Measurements from ENCODE around the gene OTUD5.

Gene OTUD5

DNA sequence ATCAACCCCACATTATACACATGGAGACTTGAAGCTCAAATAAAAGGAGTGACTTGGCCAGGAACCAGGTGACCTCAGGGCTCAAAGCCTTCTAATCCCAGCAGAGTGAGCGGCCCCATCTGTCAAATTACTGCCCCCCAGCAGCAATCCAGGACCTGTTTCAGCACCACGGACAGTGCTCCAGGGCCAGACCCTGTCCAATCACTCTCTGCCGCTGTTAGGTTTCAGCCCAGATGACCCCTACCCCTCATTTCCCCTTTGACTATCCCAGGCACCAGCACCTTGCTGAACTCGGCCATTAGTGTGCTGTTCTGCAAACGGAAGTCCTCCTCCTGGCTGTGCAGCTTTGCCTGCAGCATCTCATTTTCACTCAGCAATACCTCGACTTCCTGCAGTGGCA, 39.6 kb upstream of the OTUD5 start:
- Histone ChIP-seq H3K9me3 (ENCODE audit: control insufficient read depth, low read length) (no peaks in the 10 kb centered on the region), H3K4me3 (ENCODE audit: low read depth, low read length) (no peak overlapping the region), H3K79me2 (peaks cover 2% of the 10 kb centered on the region), H3K4me1 (no peaks in the 10 kb centered on the region), H3K4me2 (ENCODE audit: low read length) (no peak overlapping the region), H3K9ac (no peak overlapping the region), H3K27ac (no peak overlapping the region), H3K27me3 (ENCODE audit: control insufficient read depth, insufficient read depth, low read length) (no peaks in the 10 kb centered on the region), H2AFZ (no peak overlapping the region), H3K36me3 (ENCODE audit: control insufficient read depth, insufficient read depth, low read length) (no peaks in the 10 kb centered on the region)
- TF ChIP-seq, protein P1, sequence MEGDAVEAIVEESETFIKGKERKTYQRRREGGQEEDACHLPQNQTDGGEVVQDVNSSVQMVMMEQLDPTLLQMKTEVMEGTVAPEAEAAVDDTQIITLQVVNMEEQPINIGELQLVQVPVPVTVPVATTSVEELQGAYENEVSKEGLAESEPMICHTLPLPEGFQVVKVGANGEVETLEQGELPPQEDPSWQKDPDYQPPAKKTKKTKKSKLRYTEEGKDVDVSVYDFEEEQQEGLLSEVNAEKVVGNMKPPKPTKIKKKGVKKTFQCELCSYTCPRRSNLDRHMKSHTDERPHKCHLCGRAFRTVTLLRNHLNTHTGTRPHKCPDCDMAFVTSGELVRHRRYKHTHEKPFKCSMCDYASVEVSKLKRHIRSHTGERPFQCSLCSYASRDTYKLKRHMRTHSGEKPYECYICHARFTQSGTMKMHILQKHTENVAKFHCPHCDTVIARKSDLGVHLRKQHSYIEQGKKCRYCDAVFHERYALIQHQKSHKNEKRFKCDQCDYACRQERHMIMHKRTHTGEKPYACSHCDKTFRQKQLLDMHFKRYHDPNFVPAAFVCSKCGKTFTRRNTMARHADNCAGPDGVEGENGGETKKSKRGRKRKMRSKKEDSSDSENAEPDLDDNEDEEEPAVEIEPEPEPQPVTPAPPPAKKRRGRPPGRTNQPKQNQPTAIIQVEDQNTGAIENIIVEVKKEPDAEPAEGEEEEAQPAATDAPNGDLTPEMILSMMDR (IDR thresholded peaks at IDR 0.05), result no peak

DNA sequence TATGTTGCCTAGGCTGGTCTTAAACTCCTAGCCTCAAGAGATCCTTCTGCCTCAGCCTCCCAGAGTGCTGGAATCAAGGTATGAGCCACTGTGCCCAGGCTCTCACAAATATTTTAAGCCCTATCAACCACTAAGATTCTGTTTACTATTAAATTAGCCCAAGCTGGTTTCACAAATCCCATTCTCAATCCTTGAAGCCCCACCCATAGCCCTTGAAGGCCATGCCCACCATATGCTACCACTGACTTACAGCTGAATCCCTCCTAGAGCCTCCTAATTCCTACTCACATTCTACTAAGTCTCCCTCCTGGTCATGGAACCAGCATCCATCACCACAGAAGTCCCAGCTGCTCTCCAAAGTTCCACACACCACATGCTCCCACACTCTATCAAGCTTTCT, 34.9 kb upstream of the OTUD5 start:
- no peak overlapping the region for H2AFZ ChIP-seq
- H3K79me2 ChIP-seq, result no peaks in the 10 kb centered on the region
- no peaks in the 10 kb centered on the region for H3K27me3 ChIP-seq (ENCODE audit: control insufficient read depth, insufficient read depth, low read length)
- H3K36me3 ChIP-seq (ENCODE audit: control insufficient read depth, insufficient read depth, low read length), result no peaks in the 10 kb centered on the region
- no peaks in the 10 kb centered on the region for H3K9me3 ChIP-seq (ENCODE audit: control insufficient read depth, low read length)
- TF ChIP-seq, protein P1 (IDR thresholded peaks at IDR 0.05), result no peak
- H3K4me3 ChIP-seq (ENCODE audit: low read depth, low read length), result no peak overlapping the region
- H3K27ac ChIP-seq, result no peak overlapping the region
- no peak overlapping the region for H3K4me2 ChIP-seq (ENCODE audit: low read length)
- H3K9ac ChIP-seq, result no peak overlapping the region
- H3K4me1 ChIP-seq, result no peaks in the 10 kb centered on the region

DNA sequence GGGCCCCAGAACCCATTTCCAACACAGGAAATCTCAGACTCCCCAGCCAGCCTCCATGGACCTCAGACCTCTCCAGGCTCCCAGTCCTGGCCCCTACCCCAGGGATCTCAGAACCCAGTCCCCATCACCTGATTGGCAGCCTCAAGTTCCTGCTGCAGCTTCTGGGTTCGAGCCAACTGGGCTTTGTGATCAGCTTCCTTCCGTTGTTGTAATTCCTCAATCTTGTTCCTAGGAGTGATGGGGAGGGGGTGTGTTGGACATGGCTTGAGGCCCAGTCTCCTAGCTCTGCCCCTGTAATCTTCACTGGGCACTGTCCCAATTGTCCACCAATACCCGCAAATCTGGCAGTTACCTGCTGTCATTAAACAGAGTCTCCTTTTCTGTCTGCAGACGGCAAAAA, 32.1 kb upstream of the OTUD5 start:
- Histone ChIP-seq H3K27me3 (ENCODE audit: control insufficient read depth, insufficient read depth, low read length) (no peaks in the 10 kb centered on the region), H3K9me3 (ENCODE audit: control insufficient read depth, low read length) (no peaks in the 10 kb centered on the region), H3K9ac (no peak overlapping the region), H3K79me2 (no peaks in the 10 kb centered on the region), H3K4me1 (no peaks in the 10 kb centered on the region), H3K36me3 (ENCODE audit: control insufficient read depth, insufficient read depth, low read length) (no peaks in the 10 kb centered on the region), H2AFZ (no peak overlapping the region), H3K27ac (no peak overlapping the region), H3K4me2 (ENCODE audit: low read length) (no peak overlapping the region), H3K4me3 (ENCODE audit: low read depth, low read length) (no peak overlapping the region)
- TF ChIP-seq, protein P1 (IDR thresholded peaks at IDR 0.05), result no peak

DNA sequence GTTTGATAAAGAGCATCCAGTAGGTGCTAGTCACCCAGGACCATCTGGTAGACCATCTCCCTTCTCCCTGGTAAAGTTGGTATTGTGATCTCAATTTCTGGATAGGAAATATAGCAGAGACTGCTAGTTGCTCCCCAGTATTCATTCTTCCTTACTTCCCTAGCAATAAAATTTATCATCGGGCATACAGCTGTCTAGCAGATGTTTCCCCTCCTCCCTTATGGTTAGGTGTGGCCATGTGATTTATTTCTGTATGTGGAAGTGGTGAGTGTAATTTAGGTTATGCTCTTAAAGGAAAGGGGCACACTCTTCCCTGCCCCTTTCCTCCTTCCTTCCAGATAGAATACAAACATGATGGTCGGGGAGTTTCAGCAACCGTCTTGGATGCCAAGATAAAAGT, 26.5 kb upstream of the OTUD5 start:
- TF ChIP-seq, protein P1 (IDR thresholded peaks at IDR 0.05), result no peak
- Histone ChIP-seq H3K27ac (no peak overlapping the region), H3K36me3 (ENCODE audit: control insufficient read depth, insufficient read depth, low read length) (no peaks in the 10 kb centered on the region), H3K4me2 (ENCODE audit: low read length) (no peak overlapping the region), H3K9ac (no peak overlapping the region), H2AFZ (no peak overlapping the region), H3K4me3 (ENCODE audit: low read depth, low read length) (no peak overlapping the region), H3K79me2 (no peaks in the 10 kb centered on the region), H3K4me1 (no peaks in the 10 kb centered on the region), H3K27me3 (ENCODE audit: control insufficient read depth, insufficient read depth, low read length) (no peaks in the 10 kb centered on the region), H3K9me3 (ENCODE audit: control insufficient read depth, low read length) (no peaks in the 10 kb centered on the region)

DNA sequence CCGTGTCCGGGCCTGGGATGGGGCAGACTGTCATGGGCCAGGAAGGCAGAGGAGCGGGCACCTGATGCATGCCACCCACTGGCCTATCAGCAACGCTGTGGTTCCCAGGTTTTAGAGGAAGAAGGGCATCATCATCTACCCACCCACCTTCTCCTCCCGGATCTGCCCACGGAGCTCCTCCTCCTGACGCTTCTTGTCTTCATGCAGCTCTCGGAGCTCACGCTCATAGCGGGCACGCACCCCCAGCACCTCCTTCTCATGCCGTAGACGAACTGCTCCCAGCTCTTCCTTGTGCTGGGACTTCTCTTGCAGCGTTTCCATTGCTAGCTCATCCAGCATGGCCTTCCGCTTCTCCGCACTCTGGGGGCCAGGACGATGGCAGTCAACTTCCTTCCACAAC, 25.7 kb upstream of the OTUD5 start:
- Histone ChIP-seq H3K9ac (no peak overlapping the region), H2AFZ (no peak overlapping the region), H3K27ac (no peak overlapping the region), H3K79me2 (no peaks in the 10 kb centered on the region), H3K36me3 (ENCODE audit: control insufficient read depth, insufficient read depth, low read length) (no peaks in the 10 kb centered on the region), H3K27me3 (ENCODE audit: control insufficient read depth, insufficient read depth, low read length) (no peaks in the 10 kb centered on the region), H3K4me1 (no peaks in the 10 kb centered on the region), H3K4me3 (ENCODE audit: low read depth, low read length) (no peak overlapping the region), H3K4me2 (ENCODE audit: low read length) (no peak overlapping the region), H3K9me3 (ENCODE audit: control insufficient read depth, low read length) (no peaks in the 10 kb centered on the region)
- TF ChIP-seq, protein P1 (IDR thresholded peaks at IDR 0.05), result no peak
